Left lobe of liver (tissue), 2 donors: Measurements from ENCODE around the gene ISG15. TPM values are rescaled to one million over a fixed set of nuclear protein-coding genes. Genes with fewer than 3 reads are reported as not detected.
"Not testable (repeated sequence)": the region's sequence is repeated elsewhere in the genome, so short reads cannot be mapped to it uniquely, and the experiment has no call there.

Experiments used
- ATAC-seq: fragments of 200-7000 bp; cut with Tn5 transposase; one replicate; pipeline ENCODE4 v1.9.1; 2020; ENCODE audit warnings: mild to moderate bottlenecking, moderate library complexity
- DNase-seq: peaks from one replicate; pipeline ENCODE4 v3.0.0-alpha.2; 2020; ENCODE audit warnings: low spot score
- total RNA-seq: library from RNA; stranded (reverse); gene quantifications from one replicate; pipeline ENCODE4 v1.2.1, GENCODE V29; 2021
- donor health status: DM: no; HTN: no; CAD: no; lungs with moderate emphysema.
- donor health status: DM: no; HTN: yes; CAD: no.

The ISG15 gene
- total RNA-seq, 1 donor from 2014 or later = 26.3 TPM

GRCh38 chr1:1057769-1058087 is 44.4 kb downstream of the ISG15 start:
- not testable (repeated sequence) for DNase-seq, ATAC-seq

- DNase-seq = peak; percentile 71
- ATAC-seq = peak; percentile 75
These were observed 45.0 kb downstream of the ISG15 start for GRCh38 chr1:1058088-1058905.

GRCh38 chr1:1058921-1059493 is 45.7 kb downstream of the ISG15 start:
- DNase-seq (no peak), ATAC-seq (peak; percentile 24)

GRCh38 chr1:1059494-1060280 is 46.4 kb downstream of the ISG15 start:
- DNase-seq = peak; percentile 89
- ATAC-seq = peak; percentile 89

- ATAC-seq (no peak), DNase-seq (no peak)
These were observed 47.1 kb downstream of the ISG15 start for GRCh38 chr1:1060281-1061000.

GRCh38 chr1:1061682-1062345 is 48.5 kb downstream of the ISG15 start:
- ATAC-seq = no peak
- no peak for DNase-seq

GRCh38 chr1:1062348-1063163 is 49.3 kb downstream of the ISG15 start:
- DNase-seq (no peak), ATAC-seq (no peak)

GRCh38 chr1:1063261-1063944 is 50.1 kb downstream of the ISG15 start:
- no peak for ATAC-seq
- DNase-seq = no peak

Other genes with a start within 250 kb of the ISG15 start
- gene SAMD11, start 89.6 kb upstream of the ISG15 start, total RNA-seq = 4.9 TPM
- gene NOC2L, start 54.2 kb upstream of the ISG15 start, total RNA-seq = 32.5 TPM
- gene KLHL17, start 52.9 kb upstream of the ISG15 start, total RNA-seq = 7.3 TPM
- 0.28 TPM for gene PLEKHN1, start 47.0 kb upstream of the ISG15 start, total RNA-seq
- gene PERM1, start 31.4 kb upstream of the ISG15 start, total RNA-seq = 0.83 TPM
- 3.9 TPM for gene HES4, start 13.4 kb upstream of the ISG15 start, total RNA-seq
- gene AGRN, start 6.6 kb downstream of the ISG15 start, total RNA-seq = 39.3 TPM
- gene RNF223, start 60.8 kb downstream of the ISG15 start, total RNA-seq = not detected
- gene C1orf159, start 102.6 kb downstream of the ISG15 start, total RNA-seq = 8.4 TPM
- gene TTLL10, start 160.4 kb downstream of the ISG15 start, total RNA-seq = not detected
- gene TNFRSF18, start 193.1 kb downstream of the ISG15 start, total RNA-seq = not detected
- 0.38 TPM for gene TNFRSF4, start 200.7 kb downstream of the ISG15 start, total RNA-seq
- 166 TPM for gene SDF4, start 218.5 kb downstream of the ISG15 start, total RNA-seq
- gene B3GALT6, start 218.7 kb downstream of the ISG15 start, total RNA-seq = 9.3 TPM
- 3.5 TPM for gene C1QTNF12, start 233.2 kb downstream of the ISG15 start, total RNA-seq